OCI-M2 (cell line): Measurements from ENCODE around the gene TMPRSS9.
"Not testable (repeated sequence)": the region's sequence is repeated elsewhere in the genome, so short reads cannot be mapped to it uniquely, and the experiment has no call there.

Source experiments
- DNase-seq: peaks from one replicate; lab custom pipeline; 2025; ENCODE audit not compliant: unreplicated experiment; lab: John Stamatoyannopoulos, UW

Gene TMPRSS9

DNA sequence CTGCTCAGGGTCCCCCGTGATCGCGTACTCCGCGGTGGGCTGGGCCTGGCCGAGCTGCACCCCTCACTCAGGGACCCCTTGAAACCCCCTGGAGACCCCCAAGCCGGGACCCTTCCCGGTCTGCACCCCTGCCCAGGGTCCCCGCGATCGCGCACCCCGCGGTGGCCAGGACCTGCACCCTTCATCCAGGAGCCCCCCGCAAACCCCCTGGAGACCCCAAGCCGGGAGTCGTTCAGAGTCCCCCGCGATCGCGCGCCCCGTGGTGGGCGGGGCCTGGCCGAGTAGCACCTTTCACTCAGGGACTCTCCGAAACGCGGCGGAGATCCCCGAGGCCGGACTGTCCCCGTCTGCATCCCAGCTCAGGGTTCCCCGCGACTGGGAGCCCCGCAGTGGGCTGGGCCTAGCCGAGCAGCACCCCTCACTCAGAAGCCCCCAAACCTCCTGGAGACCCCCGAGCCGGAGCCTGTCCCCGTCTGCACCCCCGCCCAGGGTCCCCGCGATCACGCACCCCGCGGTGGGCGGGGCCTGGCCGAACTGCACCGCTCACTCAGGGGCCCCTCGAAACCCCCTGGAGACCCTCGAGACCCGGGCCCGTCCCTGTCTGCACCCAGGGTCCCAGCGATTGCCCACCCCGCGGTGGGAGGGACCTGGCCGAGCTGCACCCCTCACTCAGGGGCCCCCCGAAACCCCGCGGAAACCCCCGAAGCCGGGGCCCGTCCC lies 95.9 kb downstream of the TMPRSS9 start:
- DNase-seq = no peak

DNA sequence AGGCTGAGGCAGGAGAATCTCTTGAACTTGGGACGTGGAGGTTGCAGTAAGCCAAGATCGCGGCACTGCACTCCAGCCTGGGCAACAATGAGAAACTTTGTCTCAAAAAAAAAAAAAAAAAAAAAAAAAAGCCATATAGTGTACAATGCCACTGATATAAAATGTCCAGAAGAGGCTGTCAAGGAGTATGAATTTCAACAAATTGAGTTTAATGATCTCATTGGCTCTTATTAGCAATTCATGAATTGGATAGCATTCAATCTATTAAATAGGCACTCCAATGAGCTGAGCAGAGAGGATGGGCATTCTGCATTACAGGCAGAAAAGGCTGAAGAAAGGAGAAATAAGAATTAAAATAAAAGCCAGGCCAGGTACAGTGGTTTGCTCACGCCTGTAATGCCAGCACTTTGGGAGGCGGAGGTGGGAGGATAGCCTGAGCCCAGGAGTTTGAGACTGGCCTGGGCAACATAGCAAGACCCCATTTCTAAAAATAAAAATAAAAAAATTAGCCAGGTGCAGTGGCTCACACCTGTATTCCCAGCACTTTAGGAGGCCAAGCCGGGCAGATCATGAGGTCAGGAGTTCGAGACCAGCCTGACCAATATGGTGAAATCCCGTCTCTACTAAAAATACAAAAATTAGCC lies 97.5 kb downstream of the TMPRSS9 start:
- DNase-seq = no peak

DNA sequence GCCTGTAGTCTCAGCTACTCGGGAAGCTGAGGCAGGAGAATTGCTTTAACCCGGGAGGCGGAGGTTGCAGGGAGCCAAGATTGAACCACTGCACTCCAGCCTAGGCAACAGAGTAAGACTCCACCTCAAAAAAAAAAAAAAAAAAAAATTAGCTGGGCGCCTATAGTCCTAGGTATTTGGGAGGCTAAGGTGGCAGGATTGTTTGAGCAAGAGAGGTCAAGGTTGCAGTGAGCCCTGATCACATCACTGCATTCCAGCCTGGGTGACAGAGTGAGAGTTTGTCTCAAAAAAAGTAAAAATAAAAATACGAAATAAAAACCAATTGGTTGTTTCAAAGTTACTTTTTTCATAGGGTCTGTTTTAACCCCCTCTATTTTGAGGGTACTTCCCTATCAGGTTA lies 98.0 kb downstream of the TMPRSS9 start:
- DNase-seq = no peak

DNA sequence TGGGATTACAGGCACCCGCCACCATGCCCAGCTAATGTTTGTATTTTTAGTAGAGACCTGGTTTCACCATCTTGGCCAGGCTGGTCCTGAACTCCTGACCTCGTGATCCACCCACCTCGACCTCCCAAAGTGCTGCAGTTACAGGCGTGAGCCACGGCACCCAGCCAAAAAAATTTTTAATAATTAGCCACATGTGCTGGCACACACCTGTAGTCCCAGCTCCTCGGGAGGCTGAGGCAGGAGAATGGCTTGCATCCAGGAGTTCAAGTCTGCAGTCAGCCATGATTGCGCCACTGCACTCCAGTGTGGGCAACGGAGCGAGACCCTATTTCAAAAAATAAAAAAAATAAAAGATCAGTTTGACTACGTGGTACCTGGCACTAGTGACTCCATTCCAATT lies 98.7 kb downstream of the TMPRSS9 start:
- DNase-seq = not testable (repeated sequence)

DNA sequence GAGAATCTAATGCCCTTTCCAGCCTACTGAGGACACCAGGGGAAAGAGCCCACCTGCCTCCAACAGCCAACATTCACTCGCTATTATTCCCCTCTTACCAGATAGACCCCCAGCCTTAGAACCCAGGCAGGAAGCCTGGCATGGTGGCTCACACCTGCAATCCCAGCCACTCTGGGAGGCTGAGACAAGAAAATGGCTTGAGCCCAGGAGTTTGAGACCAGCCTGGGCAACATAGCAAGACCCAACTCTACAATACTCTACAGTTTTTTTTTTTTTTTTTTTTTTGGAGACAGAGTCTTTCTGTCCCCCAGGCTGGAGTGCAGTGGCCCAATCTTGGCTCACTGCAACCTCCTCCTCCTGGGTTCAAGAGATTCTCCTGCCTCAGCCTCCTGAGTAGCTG lies 100.2 kb downstream of the TMPRSS9 start:
- DNase-seq = no peak

DNA sequence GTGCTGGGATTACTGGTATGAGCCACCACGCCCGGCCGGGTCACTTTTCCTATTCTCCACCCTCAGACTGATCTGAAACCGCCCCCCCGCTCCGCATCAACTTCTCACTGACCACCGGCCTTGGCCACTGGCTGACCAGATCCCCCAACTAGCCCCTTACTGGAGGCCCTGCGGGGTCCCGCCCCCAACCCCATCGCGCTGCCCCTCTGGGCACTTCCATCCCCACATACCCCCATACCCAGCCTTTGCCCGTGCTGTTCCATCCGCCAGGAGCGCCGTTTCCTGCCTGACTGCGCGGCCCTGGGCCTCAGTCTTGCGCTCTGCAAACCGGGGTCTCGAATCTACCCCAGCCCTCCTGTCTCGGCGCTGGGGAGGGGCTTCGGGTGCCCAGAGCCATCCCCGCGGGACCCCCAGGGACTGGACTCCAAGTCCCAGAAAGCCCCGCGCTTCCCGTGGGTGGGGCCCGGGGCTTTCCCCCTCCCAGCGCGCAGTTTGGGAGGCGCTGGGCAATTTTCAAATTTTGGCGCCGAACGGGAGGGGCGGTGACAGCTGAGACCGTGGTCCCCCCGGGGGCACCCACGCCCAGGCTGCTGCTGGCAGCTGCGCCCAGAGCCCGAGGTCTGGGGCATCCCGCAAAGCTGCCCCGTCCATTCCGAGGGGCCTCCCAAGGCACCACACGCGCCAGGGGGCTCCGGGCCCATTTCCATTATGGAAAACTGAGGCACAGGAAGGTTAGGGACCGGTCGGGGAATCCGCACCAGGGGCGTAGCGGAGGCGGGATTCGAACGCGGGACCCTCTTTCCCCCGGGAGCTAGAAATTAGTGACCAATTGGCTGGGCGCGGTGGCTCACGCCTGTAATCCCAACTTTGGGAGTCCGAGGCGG lies 101.9 kb downstream of the TMPRSS9 start:
- no peak for DNase-seq

DNA sequence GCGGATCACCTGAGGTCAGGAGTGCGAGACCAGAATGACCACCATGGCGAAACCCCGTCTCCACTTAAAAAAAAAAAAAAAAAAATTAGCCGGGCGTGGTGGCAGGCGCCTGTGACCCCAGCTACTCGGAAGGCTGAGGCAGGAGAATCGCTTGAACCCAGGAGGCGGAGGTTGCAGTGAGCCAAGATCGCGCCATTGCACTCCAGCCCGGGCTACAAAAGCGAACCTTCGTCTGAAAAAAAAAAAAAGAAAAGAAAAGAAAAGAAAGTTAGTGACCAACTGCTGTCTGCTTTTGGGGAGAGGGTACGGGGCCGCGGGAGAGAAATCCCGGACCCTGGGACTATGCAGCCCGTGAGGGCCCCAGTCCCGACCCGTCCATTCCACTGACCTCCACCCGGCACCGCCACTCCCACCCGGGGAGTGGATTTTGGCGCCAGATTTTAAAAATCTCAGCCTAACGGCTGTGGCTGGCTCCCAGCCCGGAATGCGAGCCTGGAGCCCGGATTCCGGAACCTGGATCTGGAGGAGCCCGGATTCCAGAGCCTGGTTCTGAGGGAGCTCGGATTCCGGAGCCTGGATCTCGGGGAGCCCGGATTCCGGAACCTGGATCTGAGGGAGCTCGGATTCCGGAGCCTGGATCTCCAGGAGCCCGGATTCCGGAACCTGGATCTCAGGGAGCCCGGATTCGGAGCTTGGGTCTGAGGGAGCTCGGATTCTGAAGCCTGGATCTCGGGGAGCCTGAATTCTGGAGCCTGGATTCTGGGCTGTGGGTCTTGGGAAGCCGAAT lies 102.8 kb downstream of the TMPRSS9 start:
- DNase-seq = no peak

DNA sequence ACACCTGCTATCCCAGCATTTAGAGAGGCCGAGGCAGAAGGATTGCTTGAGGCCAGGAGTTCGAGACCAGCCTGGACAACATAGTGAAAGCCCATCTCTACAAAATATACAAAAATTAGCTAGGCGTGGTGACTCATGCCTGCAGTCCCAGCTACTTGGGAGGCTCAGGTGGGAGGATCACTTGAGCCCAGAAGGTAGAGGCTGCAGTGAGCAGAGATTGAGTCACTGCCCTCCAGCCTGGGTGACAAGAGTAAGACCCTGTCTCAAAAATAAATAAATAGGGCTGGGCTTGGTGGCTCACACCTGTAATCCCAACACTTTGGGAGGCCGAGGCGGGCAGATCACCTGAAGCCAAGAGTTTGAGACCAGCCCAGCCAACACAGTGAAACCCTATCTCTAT lies 103.6 kb downstream of the TMPRSS9 start:
- DNase-seq = not testable (repeated sequence)

DNA sequence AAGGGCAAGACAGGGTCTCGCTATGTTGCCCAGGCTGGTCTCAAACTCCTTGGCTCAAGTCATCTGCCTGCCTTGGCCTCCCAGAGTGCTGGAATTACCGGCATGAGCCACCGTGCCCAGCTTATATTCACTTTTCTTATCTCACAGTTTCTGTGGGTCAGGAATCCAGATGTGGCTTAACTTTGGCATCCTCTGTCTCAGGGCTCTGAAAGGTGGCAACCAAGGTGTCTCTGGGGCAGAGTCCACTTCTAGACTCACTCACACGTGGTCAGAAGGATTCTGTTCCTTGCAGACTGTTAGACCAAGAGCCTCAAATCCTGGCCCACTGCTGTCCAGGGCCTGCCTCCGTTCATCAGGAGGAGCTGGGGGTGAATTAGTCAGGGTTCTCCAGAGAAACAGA lies 104.3 kb downstream of the TMPRSS9 start:
- no peak for DNase-seq

DNA sequence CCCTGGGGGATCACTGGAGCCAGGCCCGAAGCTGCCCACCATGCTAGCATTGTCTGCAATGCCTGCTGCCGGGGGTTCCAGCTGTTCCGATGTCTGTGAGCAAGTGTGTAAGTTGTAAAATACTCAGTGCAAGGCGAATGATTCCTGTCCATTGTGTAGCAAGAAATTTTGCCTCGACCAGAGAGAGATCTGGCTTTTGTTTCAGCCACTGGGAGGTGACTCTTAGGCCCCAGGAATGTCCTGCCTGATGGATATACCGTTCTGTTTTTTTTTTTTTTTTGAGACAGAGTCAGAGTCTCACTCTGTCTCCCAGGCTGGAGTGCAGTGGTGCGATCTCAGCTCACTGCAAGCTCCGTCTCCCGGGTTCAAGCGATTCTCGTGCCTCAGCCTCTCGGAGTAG lies 108.5 kb downstream of the TMPRSS9 start:
- no peak for DNase-seq

DNA sequence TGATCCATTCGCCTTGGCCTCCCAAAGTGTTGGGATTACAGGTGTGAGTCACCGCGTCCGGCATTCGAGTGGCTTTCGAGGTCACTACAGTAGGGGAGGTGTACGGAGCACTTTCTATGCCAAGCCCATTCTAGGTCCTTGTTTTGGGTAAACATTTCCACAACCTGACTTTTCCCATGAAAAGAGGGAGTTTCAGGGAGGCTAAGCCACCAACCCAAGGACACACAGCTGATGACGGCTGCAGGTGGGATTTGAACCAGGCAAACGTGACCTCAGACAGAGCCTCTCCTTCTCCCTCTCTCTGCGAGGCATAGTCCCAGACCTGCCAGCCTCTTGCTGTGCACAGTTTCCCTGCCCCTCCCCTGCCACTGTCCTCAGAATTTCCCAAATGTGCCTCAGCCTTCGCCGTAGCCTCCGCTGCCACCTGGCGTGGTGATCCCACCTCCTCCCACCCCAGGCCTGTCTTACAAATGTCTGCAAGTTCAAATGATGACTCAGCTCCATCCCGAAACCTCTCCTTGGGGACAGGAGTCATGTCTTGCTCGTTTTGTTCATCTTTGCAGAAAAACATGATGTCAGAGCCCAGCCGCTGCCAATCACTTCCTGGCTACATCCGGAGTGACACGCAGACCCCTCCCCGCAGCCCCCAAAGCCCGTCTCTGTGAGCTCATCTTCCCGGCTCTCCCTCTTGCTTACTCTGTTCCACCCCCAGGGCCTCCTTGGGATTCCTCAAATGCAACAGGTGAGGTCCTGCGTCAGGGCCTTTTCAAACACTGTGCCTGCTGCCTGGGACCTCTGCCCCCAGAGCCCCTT lies 109.2 kb downstream of the TMPRSS9 start:
- no peak for DNase-seq

DNA sequence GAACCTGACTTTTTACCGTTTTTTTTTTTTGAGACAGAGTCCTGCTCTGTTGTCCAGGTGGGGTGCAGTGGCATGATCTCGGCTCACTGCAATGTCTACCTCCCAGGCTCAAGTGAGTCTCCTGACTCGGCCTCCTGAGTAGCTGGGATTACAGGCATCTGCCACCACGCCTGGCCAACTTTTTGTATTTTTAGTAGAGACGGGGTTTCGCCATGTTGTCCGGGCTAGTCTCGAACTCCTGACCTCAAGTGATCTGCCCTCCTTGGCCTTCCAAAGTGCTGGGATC lies 109.8 kb downstream of the TMPRSS9 start:
- not testable (repeated sequence) for DNase-seq

DNA sequence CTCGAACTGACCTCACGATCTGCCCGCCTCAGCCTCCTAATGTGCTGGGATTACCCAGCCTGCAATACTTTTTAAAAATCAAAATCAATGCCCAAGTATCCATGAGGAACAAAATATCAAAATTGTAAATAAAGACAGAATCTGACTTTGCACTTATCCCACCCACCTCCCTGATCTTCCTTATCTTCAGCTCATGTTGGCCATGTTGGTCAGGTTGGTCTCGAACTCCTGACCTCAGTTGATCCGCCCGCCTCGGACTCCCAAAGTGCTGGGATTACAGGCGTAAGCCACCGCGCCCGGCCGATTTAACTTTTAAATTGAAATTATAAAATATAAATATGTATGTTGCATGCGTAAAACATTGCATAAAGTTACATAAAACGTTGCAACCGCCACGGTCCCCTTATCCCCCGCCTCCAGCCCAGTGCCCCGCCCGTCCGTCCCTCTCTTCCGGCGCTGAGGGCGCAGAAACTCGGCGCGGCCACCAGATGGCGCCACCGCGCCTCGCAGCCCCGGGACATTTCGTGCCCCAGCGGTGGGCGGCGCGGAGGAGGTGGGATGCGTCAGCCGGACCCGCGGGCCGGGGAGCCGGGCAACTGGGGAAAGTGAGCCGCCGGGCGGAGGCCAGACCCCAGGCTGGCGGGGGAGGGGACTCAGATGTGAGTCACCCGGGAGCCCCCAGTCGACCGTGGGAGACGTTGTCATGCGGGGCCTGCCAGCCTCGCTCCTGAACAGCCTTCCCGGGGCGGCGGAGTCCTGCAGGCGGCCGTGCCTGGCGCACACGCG lies 114.4 kb downstream of the TMPRSS9 start:
- DNase-seq = no peak

DNA sequence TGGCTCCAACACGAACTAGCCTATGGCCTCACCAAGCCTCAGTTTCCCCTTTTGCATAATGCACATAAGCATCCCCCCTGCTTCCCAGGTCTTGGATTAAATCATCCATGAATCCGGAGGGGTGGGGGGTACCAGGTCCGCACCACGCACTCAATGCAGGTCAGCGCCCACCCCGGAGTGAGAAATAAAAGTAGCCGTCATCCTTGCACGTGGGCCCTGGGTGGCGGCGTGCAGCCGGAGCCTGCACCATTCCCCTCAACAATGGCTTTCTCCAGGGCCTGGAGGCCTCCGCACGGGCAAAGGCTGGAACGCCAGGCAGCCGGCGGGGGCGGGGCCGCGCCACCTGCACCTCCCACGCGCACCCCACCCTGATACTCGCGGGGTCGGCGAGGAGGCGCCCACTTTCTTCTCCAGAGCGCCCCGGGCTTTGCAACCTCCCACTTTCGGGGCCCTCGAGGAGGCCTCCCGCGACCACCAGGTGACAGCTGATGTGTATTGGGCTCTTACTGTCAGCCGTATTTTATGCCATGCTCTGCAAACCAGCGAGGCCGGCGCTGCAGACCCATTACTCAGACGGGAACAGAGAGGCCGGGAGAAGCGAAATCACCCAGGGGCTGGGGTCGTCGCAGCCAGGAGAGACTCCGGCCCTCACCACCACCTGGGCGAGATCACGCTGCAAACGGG lies 115.1 kb downstream of the TMPRSS9 start:
- no peak for DNase-seq
